Stomach smooth muscle (tissue), 2 donors: ENCODE results near the gene ETF1.

Experiments used
- H3K27ac ChIP-seq: one replicate; pipeline ENCODE4 v1.7.0; 2013; ENCODE audit warnings: mild to moderate bottlenecking, low read length, inconsistent platforms
- H3K27me3 ChIP-seq, 2 donors: one replicate each; pipeline ENCODE4 v1.7.0; 2013; ENCODE audit warnings: low read length in 2 of 2; ENCODE audit not compliant: insufficient read depth in 2 of 2, control insufficient read depth in 1 of 2
- H3K36me3 ChIP-seq, 2 donors: one replicate each; pipeline ENCODE4 v1.7.0; 2013; ENCODE audit warnings: low read length in 2 of 2; ENCODE audit not compliant: control insufficient read depth in 2 of 2, insufficient read depth in 2 of 2
- H3K4me1 ChIP-seq: one replicate; pipeline ENCODE4 v1.7.0; 2013; ENCODE audit warnings: low read length; ENCODE audit not compliant: control insufficient read depth, insufficient read depth
- H3K4me3 ChIP-seq, 2 donors: one replicate each; pipeline ENCODE4 v1.7.0; 2013; ENCODE audit warnings: low read length in 2 of 2
- H3K9ac ChIP-seq, 2 donors: one replicate each; pipeline ENCODE4 v1.7.0; 2013; ENCODE audit warnings: low read length in 2 of 2, mild to moderate bottlenecking in 1 of 2
- H3K9me3 ChIP-seq, 2 donors: one replicate each; pipeline ENCODE4 v1.7.0; 2013; ENCODE audit warnings: low read length in 2 of 2; ENCODE audit not compliant: control insufficient read depth in 2 of 2
- donor health status: healthy.
- donor health status: Pancreatic carcinoma.

Gene ETF1

DNA sequence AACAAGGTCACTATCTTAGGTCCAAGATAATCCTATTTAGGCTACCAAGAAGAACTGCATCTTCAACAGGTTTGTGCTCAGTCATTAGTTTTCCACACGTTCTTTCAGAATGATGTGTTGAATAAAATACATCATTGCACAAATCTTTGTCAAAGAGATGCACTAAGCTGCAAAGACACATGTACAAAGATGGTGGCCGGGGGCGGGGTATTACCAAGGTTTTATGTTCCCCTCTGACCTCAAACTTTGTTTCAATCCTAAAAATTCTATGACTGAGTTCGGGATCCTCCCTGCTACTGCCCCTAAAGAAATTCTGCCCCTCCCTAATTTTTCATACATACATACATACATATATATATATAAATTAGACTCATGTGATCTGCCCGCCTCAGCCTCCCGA lies 17.9 kb upstream of the ETF1 start:
- Histone ChIP-seq H3K4me3 (no peak overlapping the region), H3K9me3 (no peaks in the 10 kb centered on the region), H3K27ac (no peak overlapping the region), H3K27me3 (no peaks in the 10 kb centered on the region), H3K9ac (no peak overlapping the region), H3K4me1 (no peaks in the 10 kb centered on the region), H3K36me3 (peaks cover 68 to 80% of the 10 kb centered on the region in 2 donors)

DNA sequence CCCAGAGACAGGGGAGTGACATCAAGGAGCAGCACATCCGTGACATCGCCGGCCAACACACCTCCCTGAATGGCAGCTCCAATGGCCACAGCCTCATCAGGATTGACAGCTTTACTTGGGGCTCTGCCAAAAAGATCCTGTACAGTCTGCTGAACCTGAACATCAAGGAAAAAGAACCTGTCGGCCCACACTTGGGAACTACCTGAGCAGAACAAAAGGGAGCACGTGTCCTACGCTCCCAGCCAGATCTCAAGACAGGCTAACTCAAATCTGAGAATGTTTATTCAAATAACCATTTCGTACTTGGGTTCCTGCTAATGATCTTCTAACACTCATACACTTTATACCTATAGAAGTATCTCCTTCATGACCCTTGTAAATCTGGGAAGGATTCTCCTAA lies 16.9 kb upstream of the ETF1 start:
- no peaks in the 10 kb centered on the region for H3K9me3 ChIP-seq
- H3K4me3 ChIP-seq, result no peak overlapping the region
- no peaks in the 10 kb centered on the region for H3K4me1 ChIP-seq
- H3K27ac ChIP-seq, result no peak overlapping the region
- no peaks in the 10 kb centered on the region for H3K27me3 ChIP-seq
- peaks cover 64 to 76% of the 10 kb centered on the region in 2 donors for H3K36me3 ChIP-seq
- no peak overlapping the region for H3K9ac ChIP-seq

DNA sequence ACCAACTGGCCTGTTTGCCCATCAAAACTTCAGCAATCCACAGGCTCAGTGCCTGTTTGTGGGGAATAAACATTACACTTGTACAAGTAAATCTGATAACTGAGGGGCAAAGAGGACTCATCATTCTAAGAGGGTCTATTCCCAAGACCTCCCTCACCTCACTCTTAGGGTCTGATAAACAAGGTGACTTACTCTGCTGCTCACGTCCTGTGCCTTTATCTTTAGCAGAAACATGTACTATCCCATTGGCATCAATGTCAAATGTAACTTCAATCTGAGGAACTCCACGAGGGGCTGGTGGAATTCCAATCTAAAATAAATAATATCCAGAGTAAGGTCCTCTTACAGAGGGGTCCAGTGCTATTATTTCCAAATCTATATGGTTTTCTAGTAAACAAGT lies 14.6 kb upstream of the ETF1 start:
- H3K9ac ChIP-seq, result no peak overlapping the region
- peaks cover 50 to 67% of the 10 kb centered on the region in 2 donors for H3K36me3 ChIP-seq
- H3K27me3 ChIP-seq, result no peaks in the 10 kb centered on the region
- no peaks in the 10 kb centered on the region for H3K9me3 ChIP-seq
- H3K4me1 ChIP-seq, result no peaks in the 10 kb centered on the region
- H3K4me3 ChIP-seq, result no peak overlapping the region
- no peak overlapping the region for H3K27ac ChIP-seq

GRCh38 chr5:138554143-138554542 lies 11.1 kb upstream of the ETF1 start:
- no peaks in the 10 kb centered on the region for H3K27me3 ChIP-seq
- H3K4me1 ChIP-seq, result no peaks in the 10 kb centered on the region
- H3K4me3 ChIP-seq, result no peak overlapping the region
- no peak overlapping the region for H3K27ac ChIP-seq
- H3K9ac ChIP-seq, result no peak overlapping the region
- H3K9me3 ChIP-seq, result no peaks in the 10 kb centered on the region
- peaks cover 37 to 45% of the 10 kb centered on the region in 2 donors for H3K36me3 ChIP-seq

DNA sequence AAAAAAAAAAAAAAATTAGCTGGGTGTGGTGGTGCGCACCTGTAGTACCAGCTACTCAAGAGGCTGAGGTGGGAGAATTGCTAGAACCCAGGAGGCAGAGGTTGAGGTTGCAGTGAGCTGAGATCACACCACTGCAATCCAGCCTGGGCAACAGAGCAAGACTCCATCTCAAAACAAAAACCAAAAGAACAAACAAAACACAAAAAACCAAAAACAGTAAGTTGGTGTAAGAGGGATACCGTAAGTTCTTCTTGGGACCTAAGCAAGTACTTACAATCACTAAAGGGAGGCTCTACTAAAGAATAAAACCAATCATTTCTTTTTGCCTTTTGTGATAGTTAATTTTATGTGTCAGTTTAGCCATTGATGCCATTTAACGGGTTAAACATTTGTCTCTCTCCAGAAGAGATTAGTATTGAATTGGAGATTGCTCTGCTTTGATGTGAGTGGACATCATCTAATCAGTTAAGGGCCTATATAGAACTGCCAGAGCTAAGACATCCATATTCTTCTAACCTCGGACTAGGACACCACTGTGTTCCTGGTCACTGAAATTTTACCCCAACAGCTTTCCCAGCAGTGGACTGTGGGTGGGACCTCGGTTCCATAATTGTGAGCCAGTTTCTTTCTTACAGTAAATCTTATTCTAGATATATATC lies 10.5 kb upstream of the ETF1 start:
- no peaks in the 10 kb centered on the region for H3K27me3 ChIP-seq
- no peaks in the 10 kb centered on the region for H3K9me3 ChIP-seq
- peaks cover 32 to 39% of the 10 kb centered on the region in 2 donors for H3K36me3 ChIP-seq
- no peak overlapping the region for H3K9ac ChIP-seq
- no peak overlapping the region for H3K4me3 ChIP-seq
- H3K4me1 ChIP-seq, result no peaks in the 10 kb centered on the region
- H3K27ac ChIP-seq, result no peak overlapping the region

DNA sequence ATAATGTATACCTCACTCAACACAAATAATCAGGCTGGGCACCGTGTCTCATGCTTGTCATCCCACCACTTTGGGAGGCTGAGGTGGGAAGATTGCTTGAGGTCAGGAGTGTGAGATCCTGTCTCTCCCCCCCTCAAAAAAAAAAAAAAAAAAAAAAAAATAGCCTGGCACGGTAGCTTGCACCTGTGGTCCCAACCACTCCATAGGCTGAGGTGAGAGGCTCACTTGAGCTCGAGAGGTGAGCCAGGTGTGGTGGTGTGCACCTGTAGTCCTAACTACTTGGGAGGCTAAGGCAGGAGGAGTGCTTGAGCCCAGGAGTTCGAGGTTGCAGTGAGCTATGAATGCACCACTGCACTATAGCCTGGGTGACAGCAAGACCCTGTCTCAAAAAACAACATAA lies 9.6 kb upstream of the ETF1 start:
- no peak overlapping the region for H3K27ac ChIP-seq
- peaks cover 3% of the 10 kb centered on the region for H3K4me1 ChIP-seq
- peaks cover 25 to 30% of the 10 kb centered on the region in 2 donors for H3K36me3 ChIP-seq
- no peak overlapping the region for H3K4me3 ChIP-seq
- H3K27me3 ChIP-seq, result no peaks in the 10 kb centered on the region
- H3K9me3 ChIP-seq, result no peaks in the 10 kb centered on the region
- no peak overlapping the region for H3K9ac ChIP-seq

GRCh38 chr5:138549414-138549813 lies 6.4 kb upstream of the ETF1 start:
- no peak overlapping the region for H3K9ac ChIP-seq
- no peaks in the 10 kb centered on the region for H3K27me3 ChIP-seq
- H3K4me1 ChIP-seq, result peaks cover 31% of the 10 kb centered on the region
- peaks cover 2 to 7% of the 10 kb centered on the region in 2 donors for H3K36me3 ChIP-seq
- no peaks in the 10 kb centered on the region for H3K9me3 ChIP-seq
- no peak overlapping the region for H3K27ac ChIP-seq
- no peak overlapping the region for H3K4me3 ChIP-seq

- H3K4me1 ChIP-seq, result peaks cover 43% of the 10 kb centered on the region
- no peak overlapping the region for H3K4me3 ChIP-seq
- no peak overlapping the region for H3K9ac ChIP-seq
- no peaks in the 10 kb centered on the region for H3K27me3 ChIP-seq
- H3K27ac ChIP-seq, result no peak overlapping the region
- H3K36me3 ChIP-seq, result no peaks in the 10 kb centered on the region
- no peaks in the 10 kb centered on the region for H3K9me3 ChIP-seq
These were observed 3.0 kb upstream of the ETF1 start for GRCh38 chr5:138545919-138546562.

DNA sequence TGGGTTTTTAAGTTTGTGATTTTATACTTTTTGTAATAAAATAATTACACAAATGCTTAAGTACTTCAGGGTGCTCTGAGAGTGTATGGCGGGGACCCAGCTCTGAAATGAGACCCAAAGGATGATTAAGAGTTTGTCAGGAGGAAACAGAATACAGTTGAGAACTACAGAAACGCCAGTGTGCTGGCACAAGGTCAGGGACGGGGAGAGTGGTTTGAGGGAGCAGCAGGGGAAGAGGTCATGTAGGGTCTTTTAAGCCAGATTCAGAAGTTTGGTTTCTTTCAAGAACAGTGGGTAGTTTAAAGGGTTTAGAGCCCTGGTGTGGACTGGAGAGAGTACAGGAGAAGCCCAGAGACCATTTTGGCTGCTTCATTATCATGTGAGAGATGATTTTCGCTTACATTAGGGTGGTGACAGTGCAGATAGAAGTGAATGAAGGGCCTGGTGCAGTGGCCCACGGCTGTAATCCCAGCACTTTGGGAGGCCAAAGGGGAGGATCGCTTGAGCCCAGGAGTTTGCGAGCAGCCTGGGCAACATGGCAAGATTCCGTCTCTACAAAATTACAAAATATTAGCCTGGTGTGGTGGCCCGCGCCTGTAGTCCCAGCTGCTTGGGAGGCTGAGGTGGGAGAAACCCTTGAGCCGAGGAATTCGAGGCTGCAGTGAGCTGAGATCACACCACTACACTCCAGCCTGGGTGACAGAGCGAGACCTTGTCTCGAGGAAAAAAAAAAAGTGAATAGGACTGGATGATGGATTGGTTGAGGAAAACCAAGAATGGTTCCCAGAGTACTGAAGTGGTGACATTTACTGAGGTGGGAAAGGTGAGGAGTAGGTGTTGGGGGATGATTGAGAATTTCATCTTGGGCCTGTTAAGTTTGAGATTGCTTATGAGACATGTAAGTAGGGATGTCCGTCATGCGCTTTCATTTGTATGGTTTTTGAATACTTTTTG lies 1.4 kb upstream of the ETF1 start:
- Histone ChIP-seq H3K27me3 (no peaks in the 10 kb centered on the region), H3K9me3 (no peaks in the 10 kb centered on the region), H3K27ac (peak overlapping the region; percentile 99), H3K4me3 (peak overlapping the region; percentile 94 to 99), H3K9ac (peak overlapping the region; percentile 99 to 100), H3K36me3 (no peaks in the 10 kb centered on the region), H3K4me1 (peaks cover 43% of the 10 kb centered on the region)

DNA sequence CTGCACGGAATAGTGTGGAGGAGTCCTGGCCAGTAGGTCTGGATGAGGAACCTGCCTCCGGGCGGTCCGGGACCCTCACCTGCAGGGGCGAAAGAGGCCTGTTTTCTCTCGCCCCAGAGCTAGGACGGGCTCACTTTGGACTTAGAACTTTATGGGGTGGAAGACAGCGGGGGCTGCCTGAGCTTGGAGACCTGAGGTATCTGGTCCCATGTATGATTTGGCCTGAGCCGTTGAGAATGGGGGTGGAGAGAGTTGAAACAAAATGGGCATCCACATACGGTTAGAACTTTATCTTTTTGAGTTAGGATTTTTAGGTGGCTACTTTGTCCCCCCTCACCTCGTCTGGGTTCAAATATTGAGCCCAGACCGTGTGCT lies 681 bp upstream of the ETF1 start:
- no peaks in the 10 kb centered on the region for H3K9me3 ChIP-seq
- H3K27me3 ChIP-seq, result no peaks in the 10 kb centered on the region
- H3K4me3 ChIP-seq, result peak overlapping the region; percentile 94 to 99
- peak overlapping the region; percentile 99 to 100 for H3K9ac ChIP-seq
- H3K4me1 ChIP-seq, result peaks cover 43% of the 10 kb centered on the region
- H3K36me3 ChIP-seq, result peaks cover 0 to 3% of the 10 kb centered on the region in 2 donors
- H3K27ac ChIP-seq, result peak overlapping the region; percentile 99
